ENCODE data around the gene ANXA2R. TPM values are rescaled to one million over a fixed set of nuclear protein-coding genes. Genes with fewer than 3 reads are reported as not detected.

ANXA2R gene
- total and polyA plus RNA-seq, 2 of the 13 experiments (the other 11 are each of a cell fraction or from before 2014, with no cell fraction given) = 0.95 to 1.3 TPM

GRCh38 chr5:43039471-43040286, 440 bp downstream of the ANXA2R start (continued):
- no peak for TF ChIP-seq ELK4 (CRISPR knock-in tag; IDR thresholded peaks at IDR 0.05; ENCODE audit: borderline replicate concordance)
- TF ChIP-seq ZNF776 (CRISPR knock-in tag; IDR thresholded peaks at IDR 0.05) = no peak
- no peak for TF ChIP-seq ZNF619 (CRISPR knock-in tag; IDR thresholded peaks at IDR 0.05)
- TF ChIP-seq GTF3A (CRISPR knock-in tag; conservative IDR thresholded peaks at IDR 0.05) = no peak
- no peak for TF ChIP-seq JUND (CRISPR knock-in tag; IDR thresholded peaks at IDR 0.05)
- TF ChIP-seq MBNL3 (CRISPR knock-in tag; conservative IDR thresholded peaks at IDR 0.05) = no peak
- TF ChIP-seq ZBTB2 (CRISPR knock-in tag; IDR thresholded peaks at IDR 0.05; ENCODE audit: low read depth) = 0 out of 2 replicates have a peak, but pooled peaks have one; percentile 26
- TF ChIP-seq MTERF4 (CRISPR knock-in tag; IDR thresholded peaks at IDR 0.05) = no peak
- TF ChIP-seq ZFX (CRISPR knock-in tag; IDR thresholded peaks at IDR 0.05; ENCODE audit: low read depth) = peak; percentile 50; the same call in 1 of the 2 replicates
- TF ChIP-seq ZNF207 (IDR thresholded peaks at IDR 0.05; ENCODE audit: borderline replicate concordance) = no peak
- TF ChIP-seq ZBTB8A (CRISPR knock-in tag; IDR thresholded peaks at IDR 0.05; ENCODE audit: borderline replicate concordance, low read depth) = no peak
- TF ChIP-seq MAZ (IDR thresholded peaks at IDR 0.05; ENCODE audit: borderline replicate concordance, low read depth, low read length) = no peak
- TF ChIP-seq MAZ (CRISPR knock-in tag; IDR thresholded peaks at IDR 0.05; ENCODE audit: low read depth) = no peak; the same call in 1 of the 2 replicates
- no peak for TF ChIP-seq ZNF724P (CRISPR knock-in tag; IDR thresholded peaks at IDR 0.05; ENCODE audit: borderline replicate concordance)
- TF ChIP-seq SMARCC2 (IDR thresholded peaks at IDR 0.05) = no peak
- TF ChIP-seq U2AF2 (IDR thresholded peaks at IDR 0.05; ENCODE audit: low read depth, low read length) = no peak
- TF ChIP-seq AKAP8 (CRISPR knock-in tag; IDR thresholded peaks at IDR 0.05) = no peak
- TF ChIP-seq SOX5 (CRISPR knock-in tag; IDR thresholded peaks at IDR 0.05; ENCODE audit: borderline replicate concordance) = no peak
- no peak for TF ChIP-seq ZFP36L1 (CRISPR knock-in tag; IDR thresholded peaks at IDR 0.05)
- TF ChIP-seq BRD4 (CRISPR knock-in tag; IDR thresholded peaks at IDR 0.05) = no peak
- TF ChIP-seq ZFP36 (IDR thresholded peaks at IDR 0.05; ENCODE audit: borderline replicate concordance, low read depth, low read length, partially characterized antibody) = no peak
- TF ChIP-seq ZNF512B (CRISPR knock-in tag; IDR thresholded peaks at IDR 0.05; ENCODE audit: borderline replicate concordance) = peak; percentile 60
